Neural cell (in vitro differentiated cells): ENCODE results near the gene C1orf105. TPM values are rescaled to one million over a fixed set of nuclear protein-coding genes. Genes with fewer than 3 reads are reported as not detected.

ENCODE experiments used
- H2AFZ ChIP-seq: fragments of 200-600, 300-800 bp; sonication (generic), shearing (Covaris generic); 2 replicates; pipeline ENCODE4 v1.6.0; 2014; ENCODE audit warnings: low read depth, mild to moderate bottlenecking, antibody characterized with exemption, low read length, moderate library complexity
- H3F3A ChIP-seq: fragments of 200-600 bp; shearing (Covaris generic); 2 replicates; pipeline ENCODE4 v1.6.1; 2016; ENCODE audit warnings: mild to moderate bottlenecking, moderate library complexity, mixed read lengths, antibody characterized with exemption, low read length; ENCODE audit not compliant: insufficient read depth, poor library complexity, severe bottlenecking
- H3K27ac ChIP-seq: fragments of 200-600, 300-800 bp; sonication (generic), shearing (Covaris generic); 2 replicates; pipeline ENCODE4 v1.5.1; 2014; ENCODE audit warnings: mild to moderate bottlenecking, low read length, moderate library complexity
- H3K27me3 ChIP-seq: fragments of 300-800, 200-600 bp; sonication (generic), shearing (Covaris generic); 2 replicates; pipeline ENCODE4 v1.6.0; 2014; ENCODE audit warnings: mild to moderate bottlenecking, low read depth, low read length, moderate library complexity; ENCODE audit not compliant: insufficient read depth
- H3K36me3 ChIP-seq: fragments of 300-800, 200-600 bp; sonication (generic), shearing (Covaris generic); 2 replicates; pipeline ENCODE4 v1.5.1; 2014; ENCODE audit warnings: mild to moderate bottlenecking, antibody characterized with exemption, low read length, moderate library complexity; ENCODE audit not compliant: insufficient read depth
- H3K4me2 ChIP-seq: fragments of 300-800, 200-600 bp; sonication (generic), shearing (Covaris generic); 2 replicates; pipeline ENCODE4 v1.6.0; 2014; ENCODE audit warnings: mild to moderate bottlenecking, low read length
- H3K4me3 ChIP-seq: fragments of 300-800, 200-600 bp; sonication (generic), shearing (Covaris generic); 2 replicates; pipeline ENCODE4 v1.5.1; 2014; ENCODE audit warnings: mild to moderate bottlenecking, low read length, moderate library complexity
- H3K79me2 ChIP-seq: fragments of 200-600 bp; shearing (Covaris generic); replicated peaks from 2 replicates; pipeline ENCODE4 v1.6.0; 2014; ENCODE audit warnings: mild to moderate bottlenecking, low read length, moderate library complexity; ENCODE audit not compliant: insufficient read depth
- H3K9ac ChIP-seq: fragments of 300-800, 200-600 bp; sonication (generic), shearing (Covaris generic); 2 replicates; pipeline ENCODE4 v1.6.1; 2016; ENCODE audit warnings: mild to moderate bottlenecking, low read length, mixed read lengths
- H3K9me2 ChIP-seq: fragments of 200-600 bp; shearing (Covaris generic); 2 replicates; pipeline ENCODE4 v1.6.1; 2016; ENCODE audit warnings: mild to moderate bottlenecking, low read length, mixed read lengths; ENCODE audit not compliant: insufficient read depth
- H3K9me3 ChIP-seq: fragments of 200-600, 300-800 bp; sonication (generic), shearing (Covaris generic); 2 replicates; pipeline ENCODE4 v1.6.1; 2016; ENCODE audit warnings: mild to moderate bottlenecking, mixed run types, low read length, moderate library complexity, mixed read lengths
- H4K20me1 ChIP-seq: fragments of 200-600 bp; shearing (Covaris generic); 2 replicates; pipeline ENCODE4 v1.6.1; 2016; ENCODE audit warnings: mild to moderate bottlenecking, mixed run types; ENCODE audit not compliant: insufficient read depth
- EP300 ChIP-seq: fragments of 450-650 bp; conservative IDR thresholded peaks from 2 replicates; pipeline ENCODE4 v1.6.1; 2014; ENCODE audit warnings: antibody characterized with exemption, mild to moderate bottlenecking, moderate library complexity; ENCODE audit not compliant: poor library complexity, severe bottlenecking
- EZH2 ChIP-seq: fragments of 200-600, 300-800 bp; shearing (Covaris generic), sonication (generic); IDR thresholded peaks from 2 replicates; pipeline ENCODE4 v1.6.1; 2014; ENCODE audit warnings: antibody characterized with exemption, low read length, borderline replicate concordance, mild to moderate bottlenecking; ENCODE audit not compliant: insufficient read depth, poor library complexity, severe bottlenecking
- MXI1 ChIP-seq: fragments of 450-650 bp; conservative IDR thresholded peaks from 2 replicates; pipeline ENCODE4 v1.6.1; 2014; ENCODE audit warnings: antibody characterized with exemption, mild to moderate bottlenecking; ENCODE audit not compliant: poor library complexity, severe bottlenecking
- POLR2AphosphoS5 ChIP-seq: IDR thresholded peaks from 2 replicates; pipeline ENCODE4 v1.6.1; 2012
- RAD21 ChIP-seq: fragments of 450-650 bp; conservative IDR thresholded peaks from 2 replicates; pipeline ENCODE4 v1.6.1; 2014; ENCODE audit warnings: antibody characterized with exemption, mild to moderate bottlenecking, moderate library complexity
- SMC3 ChIP-seq: fragments of 450-650 bp; conservative IDR thresholded peaks from 2 replicates; pipeline ENCODE4 v1.6.1; 2014; ENCODE audit warnings: antibody characterized with exemption, mild to moderate bottlenecking, moderate library complexity; ENCODE audit not compliant: poor library complexity
- TAF1 ChIP-seq: IDR thresholded peaks from 2 replicates; pipeline ENCODE4 v1.6.1; 2012; ENCODE audit warnings: low read depth
- polyA plus RNA-seq: library from polyadenylated mRNA; depleted of rRNA; stranded (reverse); fragments of >200 nt; gene quantifications from 2 replicates; pipeline ENCODE4 v1.2.3, GENCODE V29; 2014
- TF ChIP-seq, protein P1 (sequence below): IDR thresholded peaks from 2 replicates; pipeline ENCODE4 v1.6.1; 2012; ENCODE audit warnings: borderline replicate concordance
- TF ChIP-seq, protein P2 (sequence below): fragments of 450-650 bp; IDR thresholded peaks from 2 replicates; pipeline ENCODE4 v1.5.1; 2014; ENCODE audit warnings: antibody characterized with exemption, mild to moderate bottlenecking, moderate library complexity; ENCODE audit not compliant: poor library complexity, severe bottlenecking

C1orf105 gene
- polyA plus RNA-seq, 1 donor from 2014 or later: not detected

DNA sequence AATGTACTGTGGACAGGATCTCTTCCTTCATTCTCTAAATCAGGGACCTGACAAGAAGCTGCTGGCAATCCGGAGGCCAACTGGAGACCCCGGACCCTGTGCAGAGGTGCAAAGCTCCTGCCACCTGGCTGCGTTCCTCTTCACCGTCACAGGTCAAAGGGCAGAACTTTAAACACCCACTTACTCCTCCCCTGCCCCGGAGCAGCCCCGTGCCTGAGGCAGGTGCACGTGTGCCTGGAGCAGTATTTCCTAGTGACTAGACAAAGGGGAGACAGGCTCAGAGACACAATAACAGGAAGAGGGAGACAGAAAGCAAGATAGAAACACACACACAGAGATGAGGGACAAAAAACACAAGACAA, 30.0 kb downstream of the C1orf105 start:
- Histone ChIP-seq H3F3A (no peaks in the 10 kb centered on the region), H3K9ac (no peak overlapping the region), H3K27me3 (no peaks in the 10 kb centered on the region), H3K4me3 (no peak overlapping the region), H3K4me2 (no peak overlapping the region), H3K36me3 (no peaks in the 10 kb centered on the region), H2AFZ (no peak overlapping the region), H3K9me3 (no peaks in the 10 kb centered on the region), H3K79me2 (no peaks in the 10 kb centered on the region), H3K27ac (no peak overlapping the region), H3K9me2 (no peaks in the 10 kb centered on the region), H4K20me1 (no peaks in the 10 kb centered on the region)
- TF ChIP-seq EP300 (no peak), MXI1 (no peak), EZH2 (no peak), POLR2AphosphoS5 (no peak), RAD21 (no peak), TAF1 (no peak), SMC3 (no peak)
- TF ChIP-seq, protein P1, sequence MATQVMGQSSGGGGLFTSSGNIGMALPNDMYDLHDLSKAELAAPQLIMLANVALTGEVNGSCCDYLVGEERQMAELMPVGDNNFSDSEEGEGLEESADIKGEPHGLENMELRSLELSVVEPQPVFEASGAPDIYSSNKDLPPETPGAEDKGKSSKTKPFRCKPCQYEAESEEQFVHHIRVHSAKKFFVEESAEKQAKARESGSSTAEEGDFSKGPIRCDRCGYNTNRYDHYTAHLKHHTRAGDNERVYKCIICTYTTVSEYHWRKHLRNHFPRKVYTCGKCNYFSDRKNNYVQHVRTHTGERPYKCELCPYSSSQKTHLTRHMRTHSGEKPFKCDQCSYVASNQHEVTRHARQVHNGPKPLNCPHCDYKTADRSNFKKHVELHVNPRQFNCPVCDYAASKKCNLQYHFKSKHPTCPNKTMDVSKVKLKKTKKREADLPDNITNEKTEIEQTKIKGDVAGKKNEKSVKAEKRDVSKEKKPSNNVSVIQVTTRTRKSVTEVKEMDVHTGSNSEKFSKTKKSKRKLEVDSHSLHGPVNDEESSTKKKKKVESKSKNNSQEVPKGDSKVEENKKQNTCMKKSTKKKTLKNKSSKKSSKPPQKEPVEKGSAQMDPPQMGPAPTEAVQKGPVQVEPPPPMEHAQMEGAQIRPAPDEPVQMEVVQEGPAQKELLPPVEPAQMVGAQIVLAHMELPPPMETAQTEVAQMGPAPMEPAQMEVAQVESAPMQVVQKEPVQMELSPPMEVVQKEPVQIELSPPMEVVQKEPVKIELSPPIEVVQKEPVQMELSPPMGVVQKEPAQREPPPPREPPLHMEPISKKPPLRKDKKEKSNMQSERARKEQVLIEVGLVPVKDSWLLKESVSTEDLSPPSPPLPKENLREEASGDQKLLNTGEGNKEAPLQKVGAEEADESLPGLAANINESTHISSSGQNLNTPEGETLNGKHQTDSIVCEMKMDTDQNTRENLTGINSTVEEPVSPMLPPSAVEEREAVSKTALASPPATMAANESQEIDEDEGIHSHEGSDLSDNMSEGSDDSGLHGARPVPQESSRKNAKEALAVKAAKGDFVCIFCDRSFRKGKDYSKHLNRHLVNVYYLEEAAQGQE: no peak
- TF ChIP-seq, protein P2, sequence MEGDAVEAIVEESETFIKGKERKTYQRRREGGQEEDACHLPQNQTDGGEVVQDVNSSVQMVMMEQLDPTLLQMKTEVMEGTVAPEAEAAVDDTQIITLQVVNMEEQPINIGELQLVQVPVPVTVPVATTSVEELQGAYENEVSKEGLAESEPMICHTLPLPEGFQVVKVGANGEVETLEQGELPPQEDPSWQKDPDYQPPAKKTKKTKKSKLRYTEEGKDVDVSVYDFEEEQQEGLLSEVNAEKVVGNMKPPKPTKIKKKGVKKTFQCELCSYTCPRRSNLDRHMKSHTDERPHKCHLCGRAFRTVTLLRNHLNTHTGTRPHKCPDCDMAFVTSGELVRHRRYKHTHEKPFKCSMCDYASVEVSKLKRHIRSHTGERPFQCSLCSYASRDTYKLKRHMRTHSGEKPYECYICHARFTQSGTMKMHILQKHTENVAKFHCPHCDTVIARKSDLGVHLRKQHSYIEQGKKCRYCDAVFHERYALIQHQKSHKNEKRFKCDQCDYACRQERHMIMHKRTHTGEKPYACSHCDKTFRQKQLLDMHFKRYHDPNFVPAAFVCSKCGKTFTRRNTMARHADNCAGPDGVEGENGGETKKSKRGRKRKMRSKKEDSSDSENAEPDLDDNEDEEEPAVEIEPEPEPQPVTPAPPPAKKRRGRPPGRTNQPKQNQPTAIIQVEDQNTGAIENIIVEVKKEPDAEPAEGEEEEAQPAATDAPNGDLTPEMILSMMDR: no peak

DNA sequence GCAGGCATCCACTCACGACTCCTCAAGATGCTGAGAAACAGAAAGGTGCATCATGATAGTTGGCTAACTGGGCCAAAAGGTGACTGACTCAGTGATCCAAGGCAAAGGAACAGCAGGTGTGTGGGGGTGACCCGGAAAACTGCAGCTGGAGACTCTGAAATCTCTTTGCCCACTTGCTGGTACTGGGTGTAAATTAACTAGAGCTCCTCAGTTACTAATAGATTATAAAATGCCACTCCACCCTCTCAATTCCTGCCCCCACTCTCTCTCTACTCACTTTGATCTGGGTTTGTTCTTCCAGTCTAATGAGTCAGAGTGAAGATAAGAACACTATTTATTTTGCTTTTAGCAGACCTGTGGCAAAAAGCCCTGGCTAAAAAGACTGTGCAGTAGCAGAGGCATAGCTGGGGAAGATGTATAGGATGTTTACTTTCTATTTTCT, 30.5 kb downstream of the C1orf105 start:
- Histone ChIP-seq H4K20me1 (no peaks in the 10 kb centered on the region), H3K79me2 (no peaks in the 10 kb centered on the region), H3F3A (no peaks in the 10 kb centered on the region), H3K27ac (no peak overlapping the region), H3K9me2 (no peaks in the 10 kb centered on the region), H3K9ac (no peak overlapping the region), H2AFZ (no peak overlapping the region), H3K4me3 (no peak overlapping the region), H3K36me3 (no peaks in the 10 kb centered on the region), H3K4me2 (no peak overlapping the region), H3K27me3 (no peaks in the 10 kb centered on the region), H3K9me3 (no peaks in the 10 kb centered on the region)
- TF ChIP-seq, protein P1: no peak
- TF ChIP-seq POLR2AphosphoS5: no peak
- TF ChIP-seq MXI1: no peak
- TF ChIP-seq, protein P2: no peak
- TF ChIP-seq SMC3: no peak
- TF ChIP-seq TAF1: no peak
- TF ChIP-seq EZH2: no peak
- no peak for TF ChIP-seq RAD21
- TF ChIP-seq EP300: no peak
